Progenitor cell of endocrine pancreas (in vitro differentiated cells): ENCODE measurements around the gene COG2. TPM values are rescaled to one million over a fixed set of nuclear protein-coding genes. Genes with fewer than 3 reads are reported as not detected.

Experiments used
- DNase-seq: peaks from one replicate; pipeline ENCODE4 v3.0.0; 2021; ENCODE audit warnings: low spot score; ENCODE audit not compliant: unreplicated experiment
- H3K27ac Mint-ChIP-seq: 2 replicates; pipeline ENCODE4 v1.8.0; 2021; ENCODE audit warnings: mild to moderate bottlenecking, moderate library complexity, mixed read lengths
- H3K27me3 Mint-ChIP-seq: 2 replicates; pipeline ENCODE4 v1.8.0; 2021; ENCODE audit warnings: mixed read lengths
- H3K36me3 Mint-ChIP-seq: 2 replicates; pipeline ENCODE4 v1.8.0; 2022; ENCODE audit warnings: mixed read lengths; ENCODE audit not compliant: insufficient read depth
- H3K4me1 Mint-ChIP-seq: 2 replicates; pipeline ENCODE4 v1.8.0; 2021; ENCODE audit warnings: low read depth, mixed read lengths
- H3K4me3 Mint-ChIP-seq: 2 replicates; pipeline ENCODE4 v1.8.0; 2021; ENCODE audit warnings: low read depth, mild to moderate bottlenecking, moderate library complexity, mixed read lengths
- H3K9me3 Mint-ChIP-seq: 2 replicates; pipeline ENCODE4 v1.8.0; 2021; ENCODE audit warnings: low read depth, mixed read lengths
- total RNA-seq: library from RNA; stranded (reverse); gene quantifications from 2 replicates; pipeline ENCODE4 v1.2.1, GENCODE V29; 2021
- TF ChIP-seq, protein P1 (sequence below): fragments of 200-600 bp; sonication (generic); IDR thresholded peaks from one replicate; pipeline ENCODE4 v1.5.0; 2021; ENCODE audit warnings: antibody characterized with exemption, mild to moderate bottlenecking; ENCODE audit not compliant: unreplicated experiment

COG2 gene
- total RNA-seq, 1 donor from 2014 or later = 45.2 TPM

DNA sequence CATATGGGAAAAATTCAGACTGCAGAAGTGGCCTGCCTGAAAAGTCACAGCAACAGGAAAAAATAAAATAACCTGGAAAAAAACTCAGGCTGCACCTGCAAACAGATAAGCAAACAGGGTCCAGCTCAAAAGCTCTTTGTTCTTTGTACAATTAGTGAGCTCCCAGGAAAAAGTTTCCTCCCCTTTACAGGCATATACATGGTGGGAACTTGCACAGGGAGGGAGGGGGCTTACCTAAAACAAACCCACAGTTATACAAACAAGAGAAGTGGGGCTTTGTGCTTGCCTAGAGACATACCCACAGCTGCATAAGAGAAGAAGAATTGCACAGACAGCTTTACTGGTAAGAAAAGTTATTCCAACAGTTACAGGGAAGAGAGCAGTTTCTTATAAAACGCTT is 31.7 kb upstream of the COG2 start:
- Mint-ChIP-seq H3K27me3 (no peaks in the 10 kb centered on the region), H3K36me3 (peaks cover 5% of the 10 kb centered on the region), H3K27ac (peak overlapping the region; percentile 97), H3K4me3 (peak overlapping the region; percentile 74), H3K9me3 (no peaks in the 10 kb centered on the region), H3K4me1 (peaks cover 44% of the 10 kb centered on the region)
- no peak for DNase-seq
- TF ChIP-seq, protein P1, sequence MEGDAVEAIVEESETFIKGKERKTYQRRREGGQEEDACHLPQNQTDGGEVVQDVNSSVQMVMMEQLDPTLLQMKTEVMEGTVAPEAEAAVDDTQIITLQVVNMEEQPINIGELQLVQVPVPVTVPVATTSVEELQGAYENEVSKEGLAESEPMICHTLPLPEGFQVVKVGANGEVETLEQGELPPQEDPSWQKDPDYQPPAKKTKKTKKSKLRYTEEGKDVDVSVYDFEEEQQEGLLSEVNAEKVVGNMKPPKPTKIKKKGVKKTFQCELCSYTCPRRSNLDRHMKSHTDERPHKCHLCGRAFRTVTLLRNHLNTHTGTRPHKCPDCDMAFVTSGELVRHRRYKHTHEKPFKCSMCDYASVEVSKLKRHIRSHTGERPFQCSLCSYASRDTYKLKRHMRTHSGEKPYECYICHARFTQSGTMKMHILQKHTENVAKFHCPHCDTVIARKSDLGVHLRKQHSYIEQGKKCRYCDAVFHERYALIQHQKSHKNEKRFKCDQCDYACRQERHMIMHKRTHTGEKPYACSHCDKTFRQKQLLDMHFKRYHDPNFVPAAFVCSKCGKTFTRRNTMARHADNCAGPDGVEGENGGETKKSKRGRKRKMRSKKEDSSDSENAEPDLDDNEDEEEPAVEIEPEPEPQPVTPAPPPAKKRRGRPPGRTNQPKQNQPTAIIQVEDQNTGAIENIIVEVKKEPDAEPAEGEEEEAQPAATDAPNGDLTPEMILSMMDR = no peak

DNA sequence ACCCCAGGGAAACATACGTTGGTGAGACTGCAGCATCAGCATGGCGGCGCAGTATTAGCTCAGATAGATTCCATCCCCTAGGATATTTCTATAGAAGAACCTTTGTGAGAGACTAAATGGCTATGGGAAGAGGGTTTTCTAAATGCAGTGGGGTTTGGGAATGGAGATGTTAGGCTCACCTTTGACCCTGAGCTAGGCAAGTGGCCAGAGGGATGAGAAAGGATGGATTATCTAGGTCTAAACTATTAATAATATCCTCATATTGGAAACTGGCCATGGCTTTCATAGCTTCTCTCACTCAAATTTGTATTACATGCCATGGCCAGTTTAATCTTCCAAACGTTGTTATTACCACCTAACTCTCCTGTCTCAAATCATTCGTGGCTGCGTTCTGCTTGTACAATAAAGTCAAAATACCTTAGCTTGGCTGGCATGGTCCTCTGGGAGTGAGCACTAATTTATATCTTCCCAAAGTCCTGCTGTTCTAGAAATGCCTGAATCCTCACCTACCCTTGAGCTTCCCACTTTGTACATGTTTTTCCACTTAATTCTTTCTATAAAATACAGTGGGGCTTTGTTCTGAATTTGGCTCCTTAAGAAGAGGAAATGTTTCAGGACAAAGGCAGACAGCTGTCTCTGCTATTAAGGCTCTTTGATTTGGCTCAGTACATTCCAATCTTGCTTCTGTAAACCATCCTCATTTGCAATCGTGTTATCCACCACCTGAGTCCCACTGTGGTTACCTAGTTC is 31.0 kb upstream of the COG2 start:
- peak overlapping the region; percentile 74 for H3K4me3 Mint-ChIP-seq
- DNase-seq = no peak
- peak overlapping the region; percentile 97 for H3K27ac Mint-ChIP-seq
- H3K9me3 Mint-ChIP-seq = no peaks in the 10 kb centered on the region
- TF ChIP-seq, protein P1 = no peak
- peaks cover 5% of the 10 kb centered on the region for H3K36me3 Mint-ChIP-seq
- H3K4me1 Mint-ChIP-seq = peaks cover 44% of the 10 kb centered on the region
- H3K27me3 Mint-ChIP-seq = no peaks in the 10 kb centered on the region

DNA sequence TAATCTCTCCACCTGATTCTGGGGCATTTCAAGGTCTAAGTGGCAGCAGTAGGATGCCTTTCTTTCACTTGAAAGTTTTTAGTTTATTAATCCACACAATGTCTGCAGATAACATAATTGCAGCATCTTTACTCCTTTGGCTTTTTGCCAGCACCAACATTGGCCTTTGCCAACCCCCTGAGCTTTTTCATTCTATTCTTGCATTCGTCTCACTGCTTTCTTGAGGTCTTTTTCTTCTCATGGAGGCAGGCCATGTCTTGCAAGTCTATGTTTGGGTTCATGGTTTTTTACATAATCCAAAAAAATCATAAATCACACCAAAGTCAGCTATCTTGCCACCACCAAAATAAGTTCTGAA is 30.4 kb upstream of the COG2 start:
- Mint-ChIP-seq H3K4me1 (peaks cover 44% of the 10 kb centered on the region), H3K4me3 (peak overlapping the region; percentile 74), H3K27ac (peak overlapping the region; percentile 97), H3K9me3 (no peaks in the 10 kb centered on the region), H3K36me3 (peaks cover 5% of the 10 kb centered on the region), H3K27me3 (no peaks in the 10 kb centered on the region)
- no peak for DNase-seq
- TF ChIP-seq, protein P1 = no peak

DNA sequence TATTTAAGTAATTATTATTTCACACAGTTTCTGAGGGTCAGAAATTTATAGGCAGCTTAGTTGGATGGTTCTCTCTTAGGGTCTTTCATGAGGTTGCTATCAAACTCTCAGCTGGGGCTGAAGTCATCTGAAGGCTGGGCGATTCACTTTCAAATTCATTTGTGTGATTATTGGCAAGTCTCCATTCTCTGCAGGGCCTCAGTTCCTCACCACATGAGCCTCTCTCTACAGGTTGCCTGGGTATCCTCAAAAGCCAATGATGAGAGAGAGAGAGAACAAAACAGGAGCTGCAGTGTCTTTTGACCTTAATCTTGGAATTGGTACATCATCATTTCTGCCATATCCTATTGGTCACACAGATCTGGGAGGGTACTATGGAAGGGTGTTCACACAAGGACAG is 29.6 kb upstream of the COG2 start:
- Mint-ChIP-seq H3K27ac (no peak overlapping the region), H3K36me3 (peaks cover 5% of the 10 kb centered on the region), H3K4me3 (peak overlapping the region; percentile 74), H3K9me3 (no peaks in the 10 kb centered on the region), H3K4me1 (peaks cover 44% of the 10 kb centered on the region), H3K27me3 (no peaks in the 10 kb centered on the region)
- DNase-seq = no peak
- TF ChIP-seq, protein P1 = no peak

DNA sequence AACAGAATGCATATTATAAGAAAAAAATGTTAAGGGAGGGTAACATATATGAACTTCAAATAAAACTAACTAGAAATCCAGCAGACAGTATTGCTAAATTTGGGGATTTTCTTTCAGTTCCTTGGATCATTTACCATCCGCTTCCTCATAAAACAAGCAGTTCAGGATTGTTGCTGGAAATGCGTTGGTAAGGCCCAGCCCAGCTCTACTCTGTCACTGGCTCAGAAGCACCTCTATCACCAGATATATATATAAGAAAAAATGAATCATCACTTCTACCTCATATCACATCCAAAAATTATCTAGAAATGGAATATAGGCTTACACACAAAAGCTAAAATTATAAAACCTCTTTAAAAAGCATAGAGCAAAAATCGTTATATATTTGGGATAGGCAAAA is 28.2 kb upstream of the COG2 start:
- H3K27ac Mint-ChIP-seq = no peak overlapping the region
- TF ChIP-seq, protein P1 = no peak
- no peaks in the 10 kb centered on the region for H3K9me3 Mint-ChIP-seq
- no peaks in the 10 kb centered on the region for H3K27me3 Mint-ChIP-seq
- peaks cover 6% of the 10 kb centered on the region for H3K36me3 Mint-ChIP-seq
- peaks cover 37% of the 10 kb centered on the region for H3K4me1 Mint-ChIP-seq
- DNase-seq = no peak
- H3K4me3 Mint-ChIP-seq = no peak overlapping the region
